K562 (cell line): ENCODE results near the gene CPEB1. TPM values are rescaled to one million over a fixed set of nuclear protein-coding genes. Genes with fewer than 3 reads are reported as not detected.

Experiments used
- CREB1 ChIP-seq, 2 experiments: sonication (generic) in 1 of 2; formaldehyde crosslinking in 1 of 2; IDR thresholded peaks; 2 replicates each; pipeline versions ENCODE4 v1.6.1 to v1.8.0; 2012 to 2022; ENCODE audit warnings: inconsistent platforms in 1 of 2, mild to moderate bottlenecking in 1 of 2, missing genetic modification reagents in 1 of 2, moderate library complexity in 1 of 2
- CREBBP ChIP-seq: IDR thresholded peaks from one replicate; pipeline ENCODE4 v1.6.1; 2012; ENCODE audit warnings: low read depth, mild to moderate bottlenecking, control low read depth, inconsistent platforms, low read length
- CREM ChIP-seq: IDR thresholded peaks from 2 replicates; pipeline ENCODE4 v1.6.1; 2014; ENCODE audit warnings: antibody characterized with exemption, low read depth
- FOXP1 ChIP-seq: sonication (generic); formaldehyde crosslinking; IDR thresholded peaks from 2 replicates; pipeline ENCODE4 v1.8.0; 2022; ENCODE audit warnings: mild to moderate bottlenecking, missing genetic modification reagents
- HDAC1 ChIP-seq, 2 experiments: fragments of 450-650 bp; IDR thresholded peaks; 2 replicates each; pipeline ENCODE4 v1.6.1; 2016 to 2017; ENCODE audit warnings: inconsistent platforms in 1 of 2, mild to moderate bottlenecking in 1 of 2, moderate library complexity in 1 of 2
- IRF9 ChIP-seq: fragments of 450-650 bp; IDR thresholded peaks from 2 replicates; pipeline ENCODE4 v1.6.1; 2016; ENCODE audit warnings: missing biosample characterization, missing genetic modification characterization
- MAZ ChIP-seq, 2 experiments: fragments of 450-650 bp in 1 of 2; sonication (generic) in 1 of 2; formaldehyde crosslinking; IDR thresholded peaks in 1 of 2; conservative IDR thresholded peaks in 1 of 2; 2 replicates each; pipeline versions ENCODE4 v1.4.0 to v1.5.0; 2020; ENCODE audit warnings: mild to moderate bottlenecking in 1 of 2, missing genetic modification reagents in 1 of 2
- MGA ChIP-seq: fragments of 450-650 bp; IDR thresholded peaks from 2 replicates; pipeline ENCODE4 v1.6.1; 2016; ENCODE audit warnings: mild to moderate bottlenecking, moderate library complexity
- NKRF ChIP-seq: fragments of 450-650 bp; IDR thresholded peaks from 2 replicates; pipeline ENCODE4 v1.6.1; 2016; ENCODE audit warnings: borderline replicate concordance
- RAD51 ChIP-seq: fragments of 450-650 bp; IDR thresholded peaks from 2 replicates; pipeline ENCODE4 v1.7.1; 2016; ENCODE audit warnings: low read depth, mild to moderate bottlenecking, borderline replicate concordance
- polyA plus RNA-seq, 8 experiments: library from polyadenylated mRNA; depleted of rRNA in 4 of 8; stranded (reverse) in 5 of 8; unstranded in 3 of 8; fragments of >200 nt; fragmentation: Nextera tagmentation in 2 of 8; fragmentation: Illumina TruSeq in 1 of 8; extraction: Ambion mirVana in 2 of 8; extraction: Trizol in 1 of 8; gene quantifications; 2 replicates each; pipeline versions ENCODE4 v1.2.1 to v1.2.3, GENCODE V29; 2011 to 2014; ENCODE audit warnings: inconsistent platforms in 1 of 8, missing spikeins in 1 of 8
- total RNA-seq, 7 experiments: library from RNA; depleted of rRNA in 6 of 7; stranded (reverse); fragments of >200 nt in 6 of 7; fragmentation: Illumina TruSeq in 2 of 7; extraction: Trizol in 2 of 7; gene quantifications; 2 replicates each; pipeline versions ENCODE4 v1.2.1 to v1.2.3, GENCODE V29; 2011 to 2021; ENCODE audit warnings: low replicate concordance in 1 of 7

CPEB1 gene
- total and polyA plus RNA-seq, 9 of the 15 experiments (the other 6 are each of a cell fraction or from before 2014, with no cell fraction given): 2.2 to 13.4 (median 9.7) TPM

GRCh38 chr15:82646250-82647044 is 716 bp downstream of the CPEB1 start (continued):
- no peak for TF ChIP-seq MGA
- TF ChIP-seq RAD51: peak; percentile 37; the same call in 1 of the 2 replicates
- no peak for TF ChIP-seq IRF9 (tag)
- peak; percentile 47 for TF ChIP-seq CREM
- 0 out of 2 replicates have a peak, but pooled peaks have one; percentile 2 for TF ChIP-seq FOXP1 (CRISPR knock-in tag)
- peak in 1 of 2 experiments; percentile 54; a peak in 1 of 4 replicates for TF ChIP-seq HDAC1 (IDR thresholded peaks at IDR 0.05)
- TF ChIP-seq CREBBP: no peak
- peak; percentile 53; the same call in 1 of the 2 replicates for TF ChIP-seq NKRF
- no peak for TF ChIP-seq CREB1 (IDR thresholded peaks at IDR 0.05)
- peak; percentile 40; the same call in 1 of the 2 replicates for TF ChIP-seq CREB1 (CRISPR knock-in tag; IDR thresholded peaks at IDR 0.05)
- TF ChIP-seq MAZ (CRISPR knock-in tag; conservative IDR thresholded peaks at IDR 0.05 in 1 of 2, IDR thresholded peaks at IDR 0.05 in 1 of 2): peak in 1 of 2 experiments; percentile 40; a peak in 1 of 4 replicates
